Measurements from ENCODE around the gene OPRL1.
"Not testable (repeated sequence)": the region's sequence is repeated elsewhere in the genome, so short reads cannot be mapped to it uniquely, and the experiment has no call there.

Gene OPRL1

DNA sequence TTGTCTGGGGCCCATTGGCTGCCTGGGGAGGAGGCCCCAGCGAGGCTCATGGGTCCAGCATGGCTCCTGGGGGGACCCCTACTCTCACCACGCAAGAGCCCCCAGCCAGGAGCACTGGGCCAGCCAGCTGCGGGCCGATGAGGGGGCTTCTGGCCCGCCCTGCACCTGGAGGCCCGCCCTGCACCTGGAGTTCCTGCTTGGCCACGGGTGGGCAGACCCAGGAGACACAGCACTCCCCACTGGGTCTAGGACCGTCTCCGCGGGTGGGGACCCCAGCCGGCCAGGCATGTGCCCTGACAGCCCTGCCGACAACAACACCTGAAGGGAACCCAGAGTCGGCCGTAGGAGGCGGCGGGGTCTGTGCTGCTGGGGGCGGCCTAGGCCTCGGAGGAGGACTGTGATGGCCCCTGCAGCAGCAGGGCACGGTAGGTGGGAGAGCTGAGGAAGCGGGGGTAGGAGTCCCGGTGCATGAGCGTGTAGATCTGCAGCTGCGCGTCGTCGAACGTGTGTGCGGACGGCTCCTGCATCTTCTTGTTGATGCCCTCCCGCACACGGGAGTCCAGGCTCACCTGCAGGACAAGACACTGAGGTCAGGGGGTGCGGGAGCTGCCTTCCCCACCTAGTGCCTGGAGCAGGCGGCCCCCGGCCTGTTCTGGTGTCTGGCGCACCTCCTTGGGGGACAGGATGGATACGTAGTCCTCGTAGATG lies 6.3 kb upstream of the OPRL1 start:
- no peak for DNase-seq

DNA sequence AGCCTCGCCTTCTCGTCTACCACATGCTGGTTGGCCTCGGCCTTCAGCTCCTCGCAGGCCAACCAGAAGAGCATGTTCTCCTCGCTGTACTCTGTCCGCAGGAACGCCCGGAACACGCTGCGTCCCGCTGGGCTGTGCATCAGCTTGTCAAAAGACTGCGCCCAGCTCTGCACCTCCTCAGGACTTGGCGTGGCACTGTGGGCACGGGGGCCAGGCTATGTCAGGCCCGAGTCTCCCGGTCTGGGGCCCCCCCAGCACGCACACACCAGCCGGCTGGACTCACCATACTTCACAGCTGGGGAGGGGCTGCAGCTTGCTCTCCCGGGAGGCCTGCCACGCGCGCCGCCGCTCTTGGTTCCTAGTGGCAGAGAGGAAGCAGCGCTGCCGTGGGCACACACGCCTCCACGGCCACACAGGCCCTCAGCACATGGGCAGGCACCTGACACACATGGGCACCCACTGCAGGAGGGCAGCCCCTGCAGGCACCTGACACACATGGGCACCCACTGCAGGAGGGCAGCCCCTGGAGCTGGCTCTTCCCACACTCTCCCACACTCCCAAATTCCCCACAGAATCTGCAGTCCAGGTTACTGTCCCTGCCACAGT lies 5.6 kb upstream of the OPRL1 start:
- no peak for DNase-seq

DNA sequence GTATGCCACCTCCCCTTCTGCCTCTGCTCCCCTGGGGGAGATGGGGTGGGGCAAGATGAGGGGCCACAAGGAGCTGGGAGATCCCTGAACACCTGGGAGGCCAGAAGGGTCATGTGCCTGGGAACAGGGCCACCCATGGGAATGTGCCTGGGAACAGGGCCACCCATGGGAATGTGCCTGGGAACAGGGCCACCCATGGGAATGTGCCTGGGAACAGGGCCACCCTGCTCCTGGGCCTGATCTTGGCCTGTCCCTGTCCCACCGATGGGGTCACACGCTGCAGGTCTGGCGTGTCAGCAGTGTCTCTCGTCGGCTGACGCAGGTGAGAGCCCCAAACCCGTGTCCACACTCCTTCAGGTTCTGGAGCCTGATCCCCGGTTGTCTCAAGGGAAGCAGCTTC lies 4.9 kb upstream of the OPRL1 start:
- DNase-seq = no peak

DNA sequence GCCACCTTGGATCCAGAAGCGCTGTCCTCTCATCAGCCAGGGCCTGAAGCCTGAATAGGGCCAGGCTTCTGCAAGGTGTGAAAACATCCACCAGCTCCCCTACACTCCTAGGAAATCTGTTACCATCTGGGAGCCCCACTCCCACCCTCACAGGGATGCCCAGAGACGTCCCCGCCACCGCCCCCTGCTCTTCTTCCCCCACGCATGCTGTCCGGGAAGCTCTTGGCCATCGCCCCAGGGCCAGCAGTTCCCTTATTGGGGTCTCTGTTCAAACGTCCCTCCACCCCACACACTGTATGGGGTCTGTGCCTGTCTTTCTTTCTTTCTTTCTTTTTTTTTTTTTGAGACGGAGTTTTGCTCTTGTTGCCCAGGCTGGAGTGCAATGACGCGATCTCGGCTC lies 4.3 kb upstream of the OPRL1 start:
- no peak for DNase-seq

DNA sequence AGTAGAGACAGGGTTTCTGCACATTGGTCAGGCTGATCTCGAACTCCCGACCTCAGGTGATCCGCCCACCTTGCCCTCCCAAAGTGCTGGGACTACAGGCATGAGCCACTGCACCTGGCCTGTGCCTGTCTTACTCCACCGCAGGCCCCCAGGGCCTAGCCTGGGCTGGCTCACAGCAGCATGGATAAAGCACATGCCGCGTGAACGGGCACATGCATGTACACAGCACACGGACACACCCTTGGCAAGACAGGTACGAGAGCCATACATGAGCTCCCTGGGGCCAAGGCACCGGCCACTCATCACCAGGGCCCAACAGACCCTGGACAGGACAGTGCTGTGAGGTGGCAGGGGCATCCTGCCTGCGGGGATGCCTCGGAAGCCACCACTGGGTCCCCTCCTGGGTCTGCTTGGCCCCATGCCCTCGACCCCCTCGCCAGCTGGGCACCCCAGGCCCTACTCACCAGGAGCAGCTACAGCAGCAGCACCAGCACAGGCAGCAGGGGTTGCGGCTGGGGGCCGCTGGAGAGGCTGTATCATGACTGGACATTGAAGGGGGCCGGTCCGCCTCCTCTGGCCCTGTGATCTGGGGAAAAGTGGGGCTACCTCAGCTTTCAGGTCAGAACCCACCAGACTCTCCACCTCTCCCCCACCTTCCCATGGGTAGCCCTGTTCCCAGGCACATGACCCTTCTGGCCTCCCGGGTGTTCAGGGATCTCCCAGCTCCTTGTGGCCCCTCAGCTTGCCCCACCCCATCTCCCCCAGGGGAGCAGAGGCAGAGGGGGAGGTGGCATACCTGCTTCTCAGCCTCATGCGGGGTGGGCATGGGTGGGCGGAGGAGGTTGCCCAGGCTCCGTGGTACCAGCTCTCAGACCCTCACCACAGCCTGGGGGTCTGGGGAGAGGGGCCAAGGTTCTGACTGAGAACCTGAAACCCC lies 3.6 kb upstream of the OPRL1 start:
- DNase-seq = no peak

DNA sequence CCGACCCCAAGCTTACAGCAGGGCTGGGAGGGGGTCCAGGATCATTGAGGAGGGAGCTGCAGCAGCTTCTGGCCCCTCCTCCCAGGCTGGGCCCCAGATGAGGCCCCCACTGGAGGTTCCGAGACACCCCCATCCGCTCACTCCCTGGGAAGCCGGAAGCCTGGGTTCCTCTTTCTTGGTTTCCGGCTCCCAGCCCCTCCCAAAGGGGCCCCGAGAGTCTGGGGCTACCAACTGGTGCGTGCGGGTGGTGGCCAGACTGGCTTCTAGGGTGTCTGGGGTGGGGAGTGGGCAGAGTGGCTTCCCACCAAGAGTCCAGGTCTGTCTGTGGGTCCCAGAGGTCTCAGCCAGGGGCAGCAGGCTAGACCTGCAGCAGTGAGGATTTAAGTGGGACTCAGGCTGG lies 2.8 kb upstream of the OPRL1 start:
- DNase-seq = no peak

DNA sequence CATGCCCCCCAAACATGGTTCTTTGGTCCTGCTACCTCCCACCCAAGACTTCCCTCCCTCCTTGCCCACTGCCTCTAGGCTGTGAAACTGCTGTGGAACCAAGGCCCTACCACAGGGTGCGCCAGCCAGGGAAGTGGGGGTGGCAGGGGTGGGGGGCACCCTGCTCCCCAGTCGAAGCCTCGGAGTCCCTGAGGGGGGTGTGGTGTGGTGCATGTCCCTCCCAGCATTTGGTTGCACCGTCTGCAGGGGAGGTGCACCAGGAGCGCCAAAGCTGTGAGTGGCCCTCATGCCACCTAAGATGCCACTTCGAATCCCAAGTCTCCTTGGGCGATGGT lies 2.4 kb upstream of the OPRL1 start:
- no peak for DNase-seq

DNA sequence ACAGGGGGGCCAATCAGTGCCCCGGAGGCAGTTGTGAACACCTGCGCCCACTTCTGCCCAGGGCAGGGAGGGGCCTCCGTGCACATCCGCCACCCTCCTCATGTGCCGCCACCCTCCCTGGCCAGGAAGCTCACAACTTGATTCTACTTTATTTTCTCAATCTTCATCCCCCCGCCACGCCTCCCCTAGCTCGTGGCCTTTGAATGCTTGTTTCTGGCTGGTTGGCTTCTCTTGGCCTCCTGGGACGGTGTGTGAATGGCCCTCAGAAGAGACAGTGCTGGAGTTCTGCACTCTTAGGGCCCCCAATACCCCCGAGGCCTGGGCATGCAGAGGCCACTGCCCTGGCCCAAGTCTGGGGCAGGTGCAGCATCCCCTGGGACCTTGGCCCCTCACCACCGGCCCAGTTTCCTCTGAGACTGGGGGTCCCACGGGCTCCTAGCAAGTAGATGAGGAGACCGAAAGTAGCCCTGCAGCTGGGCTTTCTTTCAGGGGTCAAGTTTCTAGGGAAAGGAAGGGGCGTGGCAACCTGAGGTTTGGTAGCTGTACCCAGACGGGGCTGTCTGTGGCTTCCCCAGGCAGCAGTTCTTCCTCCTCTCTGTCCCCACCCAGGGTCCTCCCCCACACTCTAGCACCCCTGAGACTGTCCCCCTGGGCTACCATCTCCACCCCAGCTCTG lies 1.9 kb upstream of the OPRL1 start:
- no peak for DNase-seq

DNA sequence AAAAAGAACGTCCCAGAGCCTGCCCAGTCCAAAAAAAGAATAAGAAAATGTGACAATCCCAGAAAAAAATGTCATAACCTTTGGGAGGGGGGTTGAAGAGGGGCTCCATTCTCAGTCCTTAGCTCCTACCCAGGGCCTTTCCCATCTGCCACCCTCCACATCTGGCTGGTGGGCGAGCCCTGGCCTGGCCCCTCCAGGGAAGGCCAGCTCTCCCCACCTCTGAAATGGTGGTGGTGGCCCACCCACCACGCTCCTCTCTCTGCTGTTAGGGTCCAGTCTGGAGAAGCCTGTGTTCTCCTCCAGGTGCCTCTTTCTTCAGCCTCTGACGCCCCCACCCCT lies 979 bp upstream of the OPRL1 start:
- DNase-seq = no peak

DNA sequence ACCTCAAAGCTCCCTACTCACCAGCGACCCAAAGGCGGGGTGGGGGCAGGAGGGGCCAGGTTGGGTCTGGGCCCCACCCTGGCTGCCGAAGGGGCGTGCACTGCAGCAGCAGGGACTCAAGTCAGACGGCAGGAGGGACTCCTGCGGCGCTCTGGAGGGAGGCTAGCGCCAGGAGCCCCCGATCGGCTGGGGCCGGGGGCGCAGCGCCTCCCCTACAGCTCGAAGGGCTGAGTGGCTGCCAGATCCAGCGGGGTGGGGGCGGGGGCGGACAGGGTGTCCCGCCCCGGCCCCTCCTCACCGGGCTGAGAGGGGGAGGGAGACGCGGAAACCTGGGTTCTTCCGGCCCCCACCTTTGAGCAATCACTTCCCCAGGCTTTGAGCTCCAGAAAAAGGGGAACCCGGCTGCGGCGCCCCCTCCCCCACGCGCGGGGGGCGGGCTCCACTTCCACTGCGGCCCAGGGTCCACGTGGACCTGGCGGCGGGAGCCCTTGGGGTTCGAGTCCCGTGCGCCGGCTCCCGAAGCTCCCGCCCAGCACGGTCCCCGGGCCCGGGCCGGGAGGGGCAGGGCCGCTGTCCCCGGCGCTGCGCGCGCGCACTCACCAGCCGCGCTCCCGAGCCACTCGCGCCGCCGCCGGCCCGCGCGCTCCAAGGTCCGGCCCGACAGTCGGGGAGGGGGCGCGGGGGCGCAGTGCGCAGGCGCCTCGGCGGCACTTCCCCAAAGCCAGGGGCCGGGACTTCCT lies 439 bp upstream of the OPRL1 start, which contains the start of gene RGS19:
Gene RGS19, minus strand, starts transcription at position 246 of the 740 bp plus-strand sequence. CDS start 2,632 bp downstream, outside the sequence.
- DNase-seq = peak; percentile 47

DNA sequence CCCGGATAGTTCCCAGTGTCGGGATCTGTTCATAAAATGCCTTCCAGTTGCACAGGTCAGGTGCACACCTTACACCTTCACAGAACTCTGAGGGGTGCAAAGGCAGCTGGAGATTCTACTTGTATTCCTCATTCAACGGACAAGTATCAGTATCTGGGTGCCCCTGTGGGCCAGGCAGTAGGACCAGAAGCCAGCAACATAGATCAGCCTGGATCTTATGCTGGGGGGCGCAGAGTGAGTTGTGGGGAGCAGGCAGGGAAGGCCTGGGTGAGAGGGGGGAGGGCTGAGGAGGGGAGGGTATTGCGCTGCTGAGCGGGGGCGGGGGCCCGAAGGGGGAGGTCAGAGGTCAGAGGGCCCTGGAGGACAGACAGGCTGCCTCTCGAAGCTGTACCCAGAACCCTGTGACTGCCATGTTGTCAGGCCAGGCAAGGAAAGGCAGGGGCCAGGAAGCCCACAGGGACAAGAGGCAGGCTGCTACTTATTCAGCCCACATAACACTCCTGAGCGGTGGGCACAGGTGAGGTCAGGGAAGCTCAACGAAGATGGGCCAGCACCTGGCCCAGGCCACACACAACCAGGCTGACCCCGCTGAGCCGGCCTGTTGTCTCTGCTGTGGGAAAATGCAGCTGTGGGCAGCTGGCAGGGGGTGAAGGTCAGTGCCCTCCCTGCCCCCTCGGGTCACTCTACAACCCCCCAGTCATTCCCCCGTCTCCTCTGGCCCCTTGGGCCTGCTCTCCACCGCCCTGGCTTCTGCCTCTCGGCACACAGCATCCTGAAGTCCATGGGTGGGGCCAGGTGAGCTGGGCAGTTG lies 1.1 kb downstream of the OPRL1 start:
- no peak for DNase-seq

DNA sequence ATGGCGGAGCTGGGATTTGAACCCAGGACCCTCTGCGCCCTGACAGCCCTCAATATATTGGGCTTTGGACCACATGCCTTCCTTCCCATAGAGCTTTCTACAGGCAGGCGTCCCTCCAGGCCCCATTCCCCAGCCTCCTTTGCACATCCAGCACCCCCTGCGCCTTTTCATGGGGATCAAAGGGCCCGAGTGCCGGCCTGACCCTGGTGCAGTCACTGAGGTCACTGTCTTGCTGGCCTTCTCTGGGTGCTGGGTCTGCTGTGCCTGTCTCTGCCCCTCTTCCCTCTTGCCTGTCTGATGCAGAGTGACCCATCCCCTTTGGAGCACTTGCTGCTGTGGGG lies 1.7 kb downstream of the OPRL1 start:
- DNase-seq = no peak

DNA sequence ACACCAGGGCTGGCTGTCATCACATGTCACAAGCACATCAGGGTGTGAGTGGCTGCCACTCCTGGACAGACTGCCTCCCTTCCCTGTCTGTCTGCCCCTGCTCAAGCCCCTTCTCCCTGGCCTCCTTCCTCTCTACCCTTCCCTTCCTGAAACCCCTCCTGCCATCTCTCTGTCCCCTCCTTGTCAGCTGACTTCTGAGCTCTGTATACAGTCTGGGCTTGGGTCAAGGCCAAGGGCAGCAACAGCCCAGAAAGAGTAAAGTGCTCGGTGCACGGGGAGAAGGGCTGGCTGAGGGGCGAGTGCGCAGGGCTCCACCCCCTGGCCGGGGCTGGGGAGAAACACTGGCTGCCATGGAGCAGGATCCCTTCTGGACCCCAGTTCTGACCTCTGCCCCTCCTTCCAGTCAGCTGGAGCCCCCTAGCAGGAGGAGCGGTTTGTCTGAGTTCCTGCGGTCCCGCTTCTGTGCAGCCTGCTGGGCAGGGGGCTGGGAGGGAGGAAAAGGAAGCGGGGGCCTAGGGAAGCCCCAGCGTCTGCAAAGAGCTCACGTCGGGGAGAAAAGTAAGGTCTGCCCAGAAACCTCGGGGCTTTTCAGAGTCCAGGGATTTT lies 2.3 kb downstream of the OPRL1 start:
- DNase-seq = no peak

DNA sequence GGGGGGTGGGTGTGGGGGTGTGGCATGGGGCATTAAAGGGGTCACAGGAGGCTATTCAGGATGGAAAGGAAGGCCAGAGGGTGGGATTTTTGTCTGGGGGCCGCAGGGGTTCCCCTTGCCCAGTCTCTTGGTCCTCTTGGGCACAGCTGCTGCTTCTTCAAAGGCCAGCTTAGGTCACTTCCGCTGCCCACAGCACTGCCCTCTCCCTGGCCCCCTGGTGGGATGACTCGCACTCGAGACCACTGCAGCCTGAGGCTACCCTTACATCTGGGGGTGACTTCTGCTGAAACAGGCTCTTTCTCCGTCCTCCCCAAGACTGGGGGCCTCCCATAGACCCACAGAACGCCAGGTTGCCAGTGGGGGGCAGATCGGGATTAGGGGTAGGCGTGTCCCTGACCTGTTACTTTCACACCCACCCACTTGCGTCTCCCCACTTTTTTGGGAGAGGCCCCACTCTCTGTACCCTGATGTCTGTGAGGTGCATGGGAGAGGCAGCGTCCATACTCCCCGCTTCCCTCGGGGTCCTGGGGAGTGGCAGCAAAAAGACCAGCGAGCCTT lies 3.0 kb downstream of the OPRL1 start:
- no peak for DNase-seq

DNA sequence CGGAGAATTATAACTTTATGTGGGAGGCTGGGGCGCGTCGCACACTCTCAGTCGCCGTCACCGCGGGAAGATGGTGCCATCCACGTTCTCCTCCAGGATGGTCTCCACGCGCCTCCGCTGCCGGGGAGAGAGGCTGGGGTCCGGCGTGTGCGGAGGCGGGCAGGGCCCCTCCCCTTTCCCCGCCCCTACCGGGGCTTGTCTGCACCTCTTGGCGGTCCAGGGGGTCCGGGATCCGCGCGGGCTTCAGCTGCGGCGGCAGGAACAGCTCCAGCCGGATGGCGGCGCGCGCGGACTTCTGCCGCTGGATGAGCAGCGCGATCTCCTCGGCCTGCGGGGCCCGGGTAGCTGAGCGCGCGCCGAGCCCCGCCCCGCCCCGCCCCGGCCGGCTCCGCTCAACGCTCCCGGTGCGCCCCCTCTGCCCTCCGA lies 3.5 kb downstream of the OPRL1 start:
- no peak for DNase-seq

DNA sequence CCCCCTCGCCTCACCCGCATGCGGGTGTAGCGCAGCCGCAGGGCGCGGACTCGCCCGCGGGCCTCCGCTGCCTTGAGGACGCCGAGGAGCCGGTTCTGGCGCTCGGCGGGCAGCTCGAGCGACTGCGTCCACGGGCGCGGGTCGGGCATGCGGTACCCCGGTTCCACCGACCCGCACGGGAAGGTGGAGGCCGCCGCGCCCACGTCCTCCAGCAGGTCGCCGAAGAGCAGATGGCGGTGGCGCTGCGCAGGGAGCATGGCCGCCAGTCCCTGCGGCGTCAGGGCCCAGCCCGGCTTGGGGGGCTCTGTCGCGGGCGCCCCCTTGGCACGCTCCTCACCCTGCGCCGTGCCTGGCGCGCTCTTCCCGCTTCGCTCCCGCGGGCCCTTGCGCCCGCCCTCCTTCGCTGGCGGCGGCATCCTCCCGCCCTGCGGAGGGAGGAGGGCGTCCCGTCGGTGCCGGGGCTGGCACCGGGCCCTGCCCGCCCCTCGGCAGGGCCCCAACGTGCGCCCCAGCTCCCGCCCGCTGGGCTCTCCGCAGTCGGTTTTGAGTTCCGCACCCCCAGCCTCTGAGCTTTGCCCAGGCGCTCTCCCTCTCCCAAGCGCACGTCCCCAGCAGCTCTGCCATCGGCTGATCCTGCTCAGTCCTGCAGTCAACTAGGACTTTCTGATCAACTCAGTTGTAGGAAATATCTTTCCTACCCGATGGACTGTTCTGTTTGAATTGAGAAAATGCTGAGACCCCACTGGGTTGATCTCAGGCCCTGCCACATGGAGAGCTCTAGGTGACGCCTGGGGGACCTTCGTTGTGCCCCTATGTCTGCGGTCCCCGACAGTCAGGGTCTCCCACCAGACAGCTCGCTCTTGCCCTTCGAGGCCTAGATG lies 4.2 kb downstream of the OPRL1 start, which contains the start of gene LKAAEAR1:
Gene LKAAEAR1, minus strand, starts transcription at position 595 of the 881 bp plus-strand sequence. Its CDS starts 179 bp downstream, at position 416.
- no peak for DNase-seq

DNA sequence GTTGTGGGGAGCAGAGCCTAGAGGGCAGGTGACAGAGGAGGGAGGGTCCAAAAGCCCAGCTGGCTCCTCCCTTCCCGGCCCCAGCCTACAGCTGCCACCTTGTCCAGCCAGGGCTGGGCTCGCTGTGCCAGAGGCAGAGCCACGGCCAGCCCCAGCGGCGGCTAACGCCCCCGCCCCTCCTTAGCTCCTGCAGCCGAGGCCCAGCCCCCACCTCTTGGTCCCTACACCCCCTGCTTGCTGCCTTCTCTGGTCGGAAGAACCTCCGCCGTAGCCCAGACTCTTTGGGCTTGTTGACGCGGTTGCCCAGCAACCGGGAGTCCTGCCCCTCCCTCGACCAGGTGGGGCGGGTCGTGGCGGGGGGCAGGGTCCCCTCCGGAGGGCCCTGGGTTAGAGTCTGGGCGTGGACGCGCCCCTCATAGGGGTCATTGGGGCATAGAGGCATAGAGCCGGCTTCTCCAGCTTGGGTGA lies 4.8 kb downstream of the OPRL1 start:
- DNase-seq = no peak

DNA sequence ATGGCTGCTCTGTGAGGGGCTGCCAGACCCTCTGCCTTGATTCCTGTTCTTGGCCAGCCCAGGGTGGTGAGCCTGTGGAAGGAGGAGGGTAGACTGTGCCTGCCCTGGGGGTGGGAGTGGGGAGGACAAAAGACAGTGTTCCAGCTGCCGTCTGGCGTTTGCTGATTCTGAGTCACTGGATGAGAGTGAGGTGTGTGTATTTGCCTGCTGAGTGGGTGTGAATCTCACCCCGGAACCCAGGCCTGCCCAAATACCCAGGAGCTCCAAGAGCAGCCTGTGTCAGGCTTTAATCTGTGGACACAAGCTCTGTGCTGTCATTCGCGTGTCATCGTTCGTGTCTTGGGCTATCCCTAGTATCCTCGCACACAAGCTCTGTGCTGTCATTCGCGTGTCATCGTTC lies 6.9 kb downstream of the OPRL1 start:
- DNase-seq = no peak

DNA sequence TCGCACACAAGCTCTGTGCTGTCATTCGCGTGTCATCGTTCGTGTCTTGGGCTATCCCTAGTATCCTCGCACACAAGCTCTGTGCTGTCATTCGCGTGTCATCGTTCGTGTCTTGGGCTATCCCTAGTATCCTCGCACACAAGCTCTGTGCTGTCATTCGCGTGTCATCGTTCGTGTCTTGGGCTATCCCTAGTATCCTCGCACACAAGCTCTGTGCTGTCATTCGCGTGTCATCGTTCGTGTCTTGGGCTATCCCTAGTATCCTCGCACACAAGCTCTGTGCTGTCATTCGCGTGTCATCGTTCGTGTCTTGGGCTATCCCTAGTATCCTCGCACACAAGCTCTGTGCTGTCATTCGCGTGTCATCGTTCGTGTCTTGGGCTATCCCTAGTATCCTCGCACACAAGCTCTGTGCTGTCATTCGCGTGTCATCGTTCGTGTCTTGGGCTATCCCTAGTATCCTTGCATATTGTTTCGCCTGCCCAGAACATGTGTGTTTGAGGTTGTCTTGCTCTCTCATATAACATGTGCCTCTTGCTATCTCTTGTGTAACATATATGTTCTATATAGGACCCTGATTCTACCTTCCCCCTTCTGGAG lies 7.4 kb downstream of the OPRL1 start:
- not testable (repeated sequence) for DNase-seq
